ENCODE measurements around the gene GPRASP1. TPM values are rescaled to one million over a fixed set of nuclear protein-coding genes. Genes with fewer than 3 reads are reported as not detected.

The GPRASP1 gene
- total RNA-seq, 1 experiment from 2014 or later = 3.2 TPM

GRCh38 chrX:102669526-102669925, 18.2 kb downstream of the GPRASP1 start:
- DNase-seq = no peak
- H3K9me3 Mint-ChIP-seq = peaks cover 65 to 75% of the 10 kb centered on the region in 2 experiments
- Histone ChIP-seq H2BK15ac (ENCODE audit: low read depth, low read length) (no peak overlapping the region), H4K5ac (ENCODE audit: insufficient read length, low read depth, low read length) (no peak overlapping the region), H3K4me2 (ENCODE audit: insufficient read depth, insufficient read length, low read length) (no peak overlapping the region), H3K9me3 (ENCODE audit: control insufficient read depth, low read depth, low read length) (peaks cover 7% of the 10 kb centered on the region), H3T11ph (ENCODE audit: low read length) (no peak overlapping the region), H3K79me1 (ENCODE audit: insufficient read depth, low read depth, low read length, poor library complexity, severe bottlenecking) (no peaks in the 10 kb centered on the region), H3K27ac (ENCODE audit: insufficient read length, low read depth, low read length) (no peak overlapping the region), H3K18ac (ENCODE audit: insufficient read length, low read depth, low read length) (no peak overlapping the region), H2BK5ac (ENCODE audit: insufficient read length, low read length) (no peak overlapping the region), H2AFZ (ENCODE audit: low read length) (no peak overlapping the region), H3K4me1 (ENCODE audit: insufficient read depth, low read length) (no peaks in the 10 kb centered on the region), H4K8ac (replicated peaks; ENCODE audit: insufficient read length, low read depth, low read length) (no peak overlapping the region), H3K23me2 (ENCODE audit: insufficient read length, low read depth, low read length, poor library complexity, severe bottlenecking) (no peaks in the 10 kb centered on the region), H3K4ac (ENCODE audit: low read depth, low read length) (no peak overlapping the region), H3K14ac (ENCODE audit: insufficient read depth, low read length) (no peak overlapping the region), H3K56ac (ENCODE audit: insufficient read length, low read depth, low read length) (no peak overlapping the region), H2BK20ac (ENCODE audit: low read depth, low read length, poor library complexity, severe bottlenecking) (no peak overlapping the region), H4K91ac (ENCODE audit: insufficient read length, low read depth, low read length) (no peak overlapping the region), H2BK12ac (ENCODE audit: insufficient read length, low read depth, low read length) (no peak overlapping the region), H2BK120ac (ENCODE audit: low read depth, low read length, poor library complexity, severe bottlenecking) (no peak overlapping the region), H2AK5ac (ENCODE audit: insufficient read length, low read length) (no peak overlapping the region), H3K9ac (ENCODE audit: extremely low read depth, insufficient read length, low read length) (no peak overlapping the region), H3K23ac (ENCODE audit: insufficient read length, low read depth, low read length) (no peak overlapping the region), H3K27me3 (ENCODE audit: insufficient read depth, low read length) (no peaks in the 10 kb centered on the region), H3K79me2 (ENCODE audit: insufficient read depth, low read length) (no peaks in the 10 kb centered on the region), H4K20me1 (ENCODE audit: control insufficient read depth, insufficient read depth, insufficient read length) (no peaks in the 10 kb centered on the region)
- no peak overlapping the region for H3K27ac Mint-ChIP-seq
- peaks cover 2% of the 10 kb centered on the region for H3K27me3 Mint-ChIP-seq (ENCODE audit: low read depth)
- peaks cover 8 to 11% (median 9%) of the 10 kb centered on the region in 3 experiments for H3K36me3 Mint-ChIP-seq (ENCODE audit: insufficient read depth in 1 of 3, low read depth in 3 of 3)
- no peak for TF ChIP-seq CTCF (conservative IDR thresholded peaks at IDR 0.05)
- H3K4me3 Mint-ChIP-seq = no peak overlapping the region
- WGBS (ENCODE audit: extremely low coverage, insufficient read length, low lambda C conversion rate) = no CpG with 5 or more reads among the region's 4 CpGs
- no peaks in the 10 kb centered on the region for H3K4me1 Mint-ChIP-seq

All from H9 (cell line).